GM23338 (cell line): ENCODE measurements around the gene AQP11. TPM values are rescaled to one million over a fixed set of nuclear protein-coding genes. Genes with fewer than 3 reads are reported as not detected.

Source experiments
- polyA plus RNA-seq: library from polyadenylated mRNA; unstranded; fragments of >200 nt; fragmentation: Nextera tagmentation; extraction: Ambion mirVana; gene quantifications from 2 replicates; pipeline ENCODE4 v1.2.1, GENCODE V29; 2016
- small RNA-seq: library from RNA; depleted of rRNA; stranded (forward); fragments of <200 nt; gene quantifications from one replicate; pipeline ENCODE3, GENCODE V24; 2014; ENCODE audit warnings: low replicate concordance
- total RNA-seq: library from RNA; depleted of rRNA; stranded (reverse); fragments of >200 nt; shearing (Covaris generic); gene quantifications from 2 replicates; pipeline ENCODE4 v1.2.3, GENCODE V29; 2014; rRNA removed

AQP11 gene
- total and polyA plus RNA-seq, 2 experiments from 2014 or later: 1.8 to 3.4 TPM

Small RNAs within 50 kb of the gene (small RNA-seq; reads per million reads assigned to genes)
- not detected for gene RNU7-59P

Other genes with a start within 250 kb of the AQP11 start
- gene PAK1, start 115.9 kb upstream of the AQP11 start, total RNA-seq: 143 and 175 TPM in 2 replicates
- gene PAK1, start 115.9 kb upstream of the AQP11 start, polyA plus RNA-seq: 102 and 109 TPM in 2 replicates
- 204 and 208 TPM in 2 replicates for gene CLNS1A, start 47.8 kb downstream of the AQP11 start, total RNA-seq
- 131 and 160 TPM in 2 replicates for gene CLNS1A, start 47.8 kb downstream of the AQP11 start, polyA plus RNA-seq
- gene RSF1, start 230.8 kb downstream of the AQP11 start, total RNA-seq: 42.4 and 51.2 TPM in 2 replicates
- gene RSF1, start 230.8 kb downstream of the AQP11 start, polyA plus RNA-seq: 164 and 188 TPM in 2 replicates
- 2.3 and 5.3 TPM in 2 replicates for gene AAMDC, start 231.2 kb downstream of the AQP11 start, total RNA-seq
- gene AAMDC, start 231.2 kb downstream of the AQP11 start, polyA plus RNA-seq: 39.1 and 50.2 TPM in 2 replicates